Left cardiac atrium (tissue), 4 donors: ENCODE data around the gene C21orf91. TPM values are rescaled to one million over a fixed set of nuclear protein-coding genes. Genes with fewer than 3 reads are reported as not detected.

Experiments used
- ATAC-seq, 2 donors: fragments of 200-7000 bp; cut with Tn5 transposase; one replicate each; pipeline ENCODE4 v1.9.1; 2020; ENCODE audit warnings: mild to moderate bottlenecking in 2 of 2, moderate library complexity in 2 of 2
- DNase-seq: peaks from one replicate; pipeline ENCODE4 v3.0.0-alpha.2; 2020
- intact Hi-C, 2 donors: fragments of 100-400 bp; cut with DNase I; formaldehyde crosslinking; loops; one replicate each; pipeline versions ENCODE4 v1.14.1 to v1.15.1; 2022 to 2023
- total RNA-seq, 2 donors: library from RNA; stranded (reverse); fragmentation: NEBNext Ultra II Directional; extraction: Animal tissue kit (Norgen Biotek cat#: 25700); gene quantifications; one replicate each; pipeline ENCODE4 v1.2.1, GENCODE V29; 2021
- donor health status: DM: no; HTN: yes; CAD: no.
- donor health status: DM: no; HTN: yes; CAD: no; lungs with severe emphysema.
- donor health status: DM: yes; HTN: yes; CAD: no.
- donor health status: Dilated cardiomyopathy.

The C21orf91 gene
- total RNA-seq, 2 donors from 2014 or later, result 9.0 to 9.2 TPM

DNA sequence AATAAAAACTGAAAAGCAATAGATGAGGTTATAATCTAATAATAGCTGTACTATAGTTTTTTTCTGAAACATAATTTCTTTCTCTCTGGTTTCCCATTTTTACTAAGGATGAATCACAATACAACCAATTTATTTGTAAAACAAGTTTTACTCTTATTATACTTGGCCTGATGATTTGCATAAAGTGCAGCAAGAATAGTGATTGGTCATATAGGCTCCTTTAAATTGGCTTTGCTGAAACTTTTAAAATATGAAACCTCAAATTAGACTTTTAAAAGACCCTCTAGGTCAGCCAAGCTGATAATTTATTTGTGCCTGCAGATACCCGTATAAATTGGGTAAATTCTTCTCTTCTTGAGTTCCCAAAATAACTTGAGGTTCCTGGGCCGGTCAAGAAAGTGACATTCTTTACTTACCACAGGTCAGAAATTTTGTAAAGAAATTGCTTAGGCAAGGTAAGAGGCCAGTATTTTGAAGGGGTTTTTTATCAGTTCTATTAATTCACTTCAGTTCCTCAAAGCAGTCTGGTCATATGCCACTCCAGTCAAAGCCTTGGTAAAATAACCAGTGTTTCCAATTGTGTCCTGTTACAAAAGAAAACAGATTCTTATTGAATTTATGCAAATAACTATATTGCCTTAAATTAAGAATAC lies 76.1 kb downstream of the C21orf91 start:
- ATAC-seq (no peak), DNase-seq (no peak)
- intact Hi-C loops, result no loop called here

DNA sequence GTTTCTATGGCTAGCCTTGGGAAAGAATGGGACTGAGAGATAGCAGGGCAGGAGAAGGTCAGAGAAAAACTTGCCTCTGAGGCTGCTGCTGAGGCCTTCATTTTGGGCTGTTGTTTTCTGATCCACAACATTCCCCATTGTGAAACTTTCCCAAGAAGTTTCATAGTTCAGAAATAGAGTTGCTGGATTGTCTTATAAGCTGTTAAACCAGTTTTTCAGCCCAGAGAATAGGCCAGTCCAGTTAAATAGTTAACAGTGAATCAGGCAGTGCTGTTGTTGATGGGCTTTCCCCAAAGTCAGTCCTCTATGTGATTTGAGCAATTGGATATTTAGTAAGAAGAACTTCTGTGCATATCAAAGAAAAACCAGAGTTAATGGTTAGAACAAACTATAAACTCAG lies 77.0 kb downstream of the C21orf91 start:
- intact Hi-C loops, result no loop called here
- ATAC-seq (no peak), DNase-seq (no peak)

Other genes with a start within 250 kb of the C21orf91 start
- gene BTG3, start 206.5 kb downstream of the C21orf91 start, total RNA-seq, result 10 to 100 TPM; 15.0 to 20.6 TPM